Retinal pigment epithelial cell (primary cell): ENCODE measurements around the gene FZD7.

ENCODE experiments used
- DNase-seq: peaks from one replicate; pipeline ENCODE4 v3.0.0-alpha.2; 2010; ENCODE audit warnings: low read depth
- H3K4me3 ChIP-seq: 2 replicates; pipeline ENCODE4 v1.5.1; 2011; ENCODE audit warnings: mild to moderate bottlenecking, low read length, control low read depth, moderate library complexity
- TF ChIP-seq, protein P1 (sequence below): conservative IDR thresholded peaks from 2 replicates; pipeline ENCODE4 v1.5.1; 2011; ENCODE audit warnings: low read depth, low read length, control low read depth, inconsistent platforms

FZD7 gene

DNA sequence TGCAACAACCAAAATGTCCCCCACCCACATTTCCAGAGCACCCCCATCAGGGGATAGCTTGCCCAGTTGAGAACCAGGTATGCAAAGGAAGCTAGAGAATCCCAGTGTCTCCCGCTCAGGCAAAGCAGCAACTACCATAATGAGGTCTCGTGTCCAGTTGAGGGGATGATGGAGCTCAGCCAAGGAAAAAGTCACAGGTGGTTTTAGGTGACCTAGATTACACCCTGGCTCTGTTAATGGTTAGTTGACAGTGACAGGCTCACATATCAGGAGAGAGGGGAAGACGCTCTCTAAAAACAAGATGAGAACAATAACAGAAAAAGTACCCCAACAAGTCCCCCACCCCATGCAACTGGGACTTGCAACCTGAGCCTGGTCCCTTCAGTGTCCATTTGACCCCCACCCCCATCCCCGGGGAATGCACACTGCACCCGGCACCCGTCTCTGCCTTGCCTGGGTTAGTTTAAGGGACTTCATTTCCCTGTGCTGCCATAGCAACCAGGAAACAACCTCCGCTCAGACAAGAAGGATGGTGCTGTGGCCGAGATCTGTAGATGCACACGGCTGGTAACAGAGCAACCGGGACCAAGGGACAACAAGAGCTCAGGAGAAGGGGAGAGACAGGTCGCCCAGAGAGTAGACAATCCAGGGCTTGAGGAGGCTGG, 39.2 kb downstream of the FZD7 start, which contains the start of gene KIAA2012:
Gene KIAA2012 (plus strand): TSS at position 519 of the 665 bp plus-strand sequence. CDS start 373 bp downstream, outside the sequence.
- no peak within 1 kb of the TSS for H3K4me3 ChIP-seq
- TF ChIP-seq, protein P1, sequence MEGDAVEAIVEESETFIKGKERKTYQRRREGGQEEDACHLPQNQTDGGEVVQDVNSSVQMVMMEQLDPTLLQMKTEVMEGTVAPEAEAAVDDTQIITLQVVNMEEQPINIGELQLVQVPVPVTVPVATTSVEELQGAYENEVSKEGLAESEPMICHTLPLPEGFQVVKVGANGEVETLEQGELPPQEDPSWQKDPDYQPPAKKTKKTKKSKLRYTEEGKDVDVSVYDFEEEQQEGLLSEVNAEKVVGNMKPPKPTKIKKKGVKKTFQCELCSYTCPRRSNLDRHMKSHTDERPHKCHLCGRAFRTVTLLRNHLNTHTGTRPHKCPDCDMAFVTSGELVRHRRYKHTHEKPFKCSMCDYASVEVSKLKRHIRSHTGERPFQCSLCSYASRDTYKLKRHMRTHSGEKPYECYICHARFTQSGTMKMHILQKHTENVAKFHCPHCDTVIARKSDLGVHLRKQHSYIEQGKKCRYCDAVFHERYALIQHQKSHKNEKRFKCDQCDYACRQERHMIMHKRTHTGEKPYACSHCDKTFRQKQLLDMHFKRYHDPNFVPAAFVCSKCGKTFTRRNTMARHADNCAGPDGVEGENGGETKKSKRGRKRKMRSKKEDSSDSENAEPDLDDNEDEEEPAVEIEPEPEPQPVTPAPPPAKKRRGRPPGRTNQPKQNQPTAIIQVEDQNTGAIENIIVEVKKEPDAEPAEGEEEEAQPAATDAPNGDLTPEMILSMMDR, result no peak
- DNase-seq, result no peak

DNA sequence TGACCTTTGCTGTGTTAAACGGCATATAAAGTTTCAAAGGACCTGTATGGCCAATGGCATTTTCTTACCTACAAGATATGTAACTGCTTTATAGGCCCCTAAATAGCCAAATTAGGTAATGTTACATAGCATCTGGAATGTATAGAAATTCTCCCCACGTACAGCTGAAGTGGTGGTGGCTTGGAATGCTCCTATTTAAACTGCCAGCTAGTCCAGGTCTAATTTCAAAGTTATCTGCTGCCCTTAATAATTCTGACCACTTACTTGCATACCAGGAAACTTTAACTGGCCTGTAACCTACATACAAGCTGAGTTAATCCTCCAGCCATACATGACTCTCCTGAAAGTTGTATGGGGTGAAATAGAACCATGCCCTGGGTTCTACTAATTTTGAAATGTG, 40.7 kb downstream of the FZD7 start:
- DNase-seq, result no peak
- TF ChIP-seq, protein P1, result no peak
- H3K4me3 ChIP-seq, result no peak overlapping the region

DNA sequence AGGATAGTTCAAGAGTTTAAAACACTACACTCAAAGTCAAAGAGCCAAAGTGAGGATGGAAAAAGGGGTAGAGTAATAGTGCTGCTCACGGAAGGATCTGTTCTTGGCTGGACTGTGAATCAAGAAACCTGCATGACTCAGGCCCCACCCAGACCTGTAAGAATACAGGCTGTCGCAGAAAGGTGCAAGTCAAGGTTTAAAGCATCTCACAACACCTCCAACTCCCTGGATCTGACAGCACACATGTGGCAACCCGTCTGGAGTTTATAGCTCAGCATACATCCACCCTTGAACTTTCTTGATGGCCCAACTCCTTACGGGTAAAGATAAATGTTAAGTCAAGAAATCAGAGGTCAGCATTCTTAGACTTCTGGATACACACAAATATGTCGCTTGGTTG, 45.7 kb downstream of the FZD7 start:
- TF ChIP-seq, protein P1, result no peak
- no peak for DNase-seq
- no peak overlapping the region for H3K4me3 ChIP-seq

DNA sequence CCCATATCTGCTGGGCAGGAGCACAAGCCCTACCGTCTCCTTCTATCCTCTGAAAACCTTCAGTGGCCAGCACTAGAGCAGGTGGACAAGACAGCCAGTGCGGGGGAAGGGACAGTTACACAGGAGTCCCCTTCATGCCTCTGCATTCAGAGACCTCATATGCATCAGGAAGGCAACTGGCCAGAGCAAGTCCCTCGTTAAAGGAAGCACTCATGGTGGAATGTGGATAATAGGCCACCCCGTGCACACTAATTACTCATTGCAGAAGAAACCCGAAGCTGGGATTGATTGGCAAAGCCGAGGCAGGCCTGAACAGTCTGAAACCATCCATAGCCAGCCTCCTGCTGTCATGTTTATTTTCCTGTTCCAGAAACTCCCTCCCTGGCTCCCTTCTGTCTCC, 50.6 kb downstream of the FZD7 start:
- TF ChIP-seq, protein P1, result no peak
- H3K4me3 ChIP-seq, result no peak overlapping the region
- DNase-seq, result no peak
